ENCODE data around the gene CDH16.

DNA sequence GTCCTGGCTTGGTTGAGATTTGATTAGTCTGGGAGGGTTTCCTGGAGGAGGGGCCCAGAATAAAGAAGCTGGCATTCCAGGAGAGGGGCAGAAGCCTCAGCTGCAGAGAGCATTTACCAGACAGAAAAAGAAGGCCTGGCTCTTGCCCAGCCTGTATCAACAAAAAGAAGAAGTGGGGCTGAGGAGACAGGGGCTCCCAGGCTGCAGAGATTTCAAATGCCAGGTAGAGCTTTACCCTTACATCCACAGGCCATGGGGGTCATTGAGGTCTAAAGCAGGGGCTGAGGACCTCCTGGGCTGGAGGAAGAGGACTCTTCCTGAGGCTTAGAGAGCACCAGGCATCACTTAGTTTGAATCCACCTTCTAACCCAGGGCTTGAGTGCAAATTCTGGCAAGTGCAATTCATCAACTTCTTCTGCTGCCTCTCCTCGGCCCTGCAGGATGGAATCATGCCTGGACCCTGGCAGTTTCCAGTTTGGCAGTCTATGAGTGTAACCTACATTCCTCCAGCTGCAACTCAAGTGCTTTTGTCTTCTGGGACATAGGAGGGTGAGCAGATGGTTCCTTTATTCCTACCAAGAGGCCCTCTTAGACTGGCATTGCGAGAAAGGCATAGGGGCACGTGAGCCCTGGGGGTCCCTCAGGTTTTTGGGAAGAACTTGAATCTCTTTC is 59.2 kb downstream of the CDH16 start:
- TF ChIP-seq CTCF (tag by site-specific recombination; IDR thresholded peaks at IDR 0.05) (no peak), ZSCAN18 (tag by site-specific recombination; IDR thresholded peaks at IDR 0.05) (no peak), ATF2 (tag by site-specific recombination; IDR thresholded peaks at IDR 0.05; ENCODE audit: low read depth) (no peak), HOXA7 (CRISPR knock-in tag; IDR thresholded peaks at IDR 0.05; ENCODE audit: borderline replicate concordance) (no peak), RBAK (tag by site-specific recombination; IDR thresholded peaks at IDR 0.05) (no peak), ZNF514 (tag by site-specific recombination; IDR thresholded peaks at IDR 0.05) (no peak), ZBTB21 (tag by site-specific recombination; IDR thresholded peaks at IDR 0.05) (no peak), REST (tag by site-specific recombination; IDR thresholded peaks at IDR 0.05) (no peak)
- TF ChIP-seq, protein P1, sequence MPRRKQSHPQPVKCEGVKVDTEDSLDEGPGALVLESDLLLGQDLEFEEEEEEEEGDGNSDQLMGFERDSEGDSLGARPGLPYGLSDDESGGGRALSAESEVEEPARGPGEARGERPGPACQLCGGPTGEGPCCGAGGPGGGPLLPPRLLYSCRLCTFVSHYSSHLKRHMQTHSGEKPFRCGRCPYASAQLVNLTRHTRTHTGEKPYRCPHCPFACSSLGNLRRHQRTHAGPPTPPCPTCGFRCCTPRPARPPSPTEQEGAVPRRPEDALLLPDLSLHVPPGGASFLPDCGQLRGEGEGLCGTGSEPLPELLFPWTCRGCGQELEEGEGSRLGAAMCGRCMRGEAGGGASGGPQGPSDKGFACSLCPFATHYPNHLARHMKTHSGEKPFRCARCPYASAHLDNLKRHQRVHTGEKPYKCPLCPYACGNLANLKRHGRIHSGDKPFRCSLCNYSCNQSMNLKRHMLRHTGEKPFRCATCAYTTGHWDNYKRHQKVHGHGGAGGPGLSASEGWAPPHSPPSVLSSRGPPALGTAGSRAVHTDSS (tag by site-specific recombination; IDR thresholded peaks at IDR 0.05), result no peak
- TF ChIP-seq, protein P2, sequence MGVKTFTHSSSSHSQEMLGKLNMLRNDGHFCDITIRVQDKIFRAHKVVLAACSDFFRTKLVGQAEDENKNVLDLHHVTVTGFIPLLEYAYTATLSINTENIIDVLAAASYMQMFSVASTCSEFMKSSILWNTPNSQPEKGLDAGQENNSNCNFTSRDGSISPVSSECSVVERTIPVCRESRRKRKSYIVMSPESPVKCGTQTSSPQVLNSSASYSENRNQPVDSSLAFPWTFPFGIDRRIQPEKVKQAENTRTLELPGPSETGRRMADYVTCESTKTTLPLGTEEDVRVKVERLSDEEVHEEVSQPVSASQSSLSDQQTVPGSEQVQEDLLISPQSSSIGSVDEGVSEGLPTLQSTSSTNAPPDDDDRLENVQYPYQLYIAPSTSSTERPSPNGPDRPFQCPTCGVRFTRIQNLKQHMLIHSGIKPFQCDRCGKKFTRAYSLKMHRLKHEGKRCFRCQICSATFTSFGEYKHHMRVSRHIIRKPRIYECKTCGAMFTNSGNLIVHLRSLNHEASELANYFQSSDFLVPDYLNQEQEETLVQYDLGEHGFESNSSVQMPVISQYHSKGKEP (tag by site-specific recombination; IDR thresholded peaks at IDR 0.05), result no peak

Measured in HEK293 (cell line).